Left renal pelvis (tissue), 4 donors: ENCODE measurements around the gene EEIG1. TPM values are rescaled to one million over a fixed set of nuclear protein-coding genes. Genes with fewer than 3 reads are reported as not detected.

Source experiments
- DNase-seq, 4 donors: peaks; one replicate each; pipeline ENCODE4 v3.0.0-alpha.2; 2013; ENCODE audit warnings: low read depth in 4 of 4, low spot score in 3 of 4
- polyA plus RNA-seq, 4 donors: library from polyadenylated mRNA; unstranded; fragments of 120-200 nt; gene quantifications; one replicate each; pipeline ENCODE4 v1.2.1, GENCODE V29; 2013; ENCODE audit not compliant: insufficient read length in 4 of 4

Gene EEIG1
- polyA plus RNA-seq, 4 donors: 32.3 to 45.6 (median 36.8) TPM

DNA sequence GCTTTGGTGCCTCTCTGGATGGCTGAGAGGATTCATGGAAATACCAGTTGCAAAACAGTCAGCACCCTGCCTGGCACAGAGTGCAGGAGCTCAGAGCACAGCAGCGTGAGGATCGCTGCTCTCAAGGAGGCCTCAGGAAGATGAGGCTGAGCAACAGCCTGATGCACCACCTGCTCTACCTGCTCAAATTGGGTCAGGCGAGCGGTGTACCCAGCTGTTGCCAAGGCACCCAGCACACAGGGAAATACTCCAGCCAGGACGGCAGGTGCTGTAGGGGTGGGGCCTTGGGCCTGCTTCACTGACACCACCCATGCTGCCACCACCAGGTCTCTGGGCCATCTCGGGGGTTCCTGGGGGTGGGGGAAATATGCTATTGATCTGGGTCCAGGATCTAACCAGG, 4.3 kb downstream of the EEIG1 start:
- DNase-seq: no peak

- no peak for DNase-seq
Measured at GRCh38 chr9:127975376-127976315, 5.1 kb downstream of the EEIG1 start.

GRCh38 chr9:127974769-127975261, 6.0 kb downstream of the EEIG1 start:
- no peak for DNase-seq

GRCh38 chr9:127974001-127974768, 6.6 kb downstream of the EEIG1 start:
- DNase-seq: no peak

DNA sequence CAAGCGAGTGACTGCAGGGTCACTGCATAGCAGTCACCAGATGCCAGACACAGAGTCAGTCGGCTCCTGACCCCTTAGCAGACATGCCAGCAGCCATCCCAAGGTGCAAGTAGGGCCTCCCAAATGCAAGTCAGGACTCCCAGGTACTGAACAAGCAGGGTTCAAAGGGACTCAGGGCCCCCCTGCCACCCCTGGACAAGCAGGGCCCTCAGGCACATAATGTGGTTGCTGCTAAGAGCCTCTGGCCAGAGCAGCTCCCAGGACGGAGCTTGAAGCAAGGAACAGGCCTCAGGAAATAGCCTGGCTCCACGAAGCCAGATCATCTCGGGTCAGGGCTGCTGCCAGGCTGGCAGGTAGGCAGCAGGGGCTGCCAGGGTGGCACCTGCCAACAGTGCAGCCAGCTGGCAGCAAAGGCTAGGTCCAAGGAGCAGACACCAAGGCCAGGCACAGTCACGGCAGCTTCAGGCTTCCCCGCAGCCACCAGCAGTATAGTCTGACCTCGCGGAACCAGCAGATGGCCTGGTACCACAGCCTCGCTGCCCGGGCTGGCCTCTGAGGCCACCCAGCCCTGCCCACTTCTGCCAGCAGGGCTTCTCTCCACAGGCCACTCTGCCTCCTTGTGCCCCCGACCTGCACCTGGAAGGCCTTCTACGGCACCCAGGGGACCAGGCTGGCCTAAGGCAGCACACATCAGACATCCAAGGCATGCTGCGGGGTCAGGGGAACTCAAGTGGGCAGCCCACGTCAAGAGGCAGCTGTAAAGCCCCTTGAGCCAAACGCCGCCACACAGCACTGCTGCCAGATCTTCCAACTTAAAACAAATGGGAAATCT, 7.4 kb downstream of the EEIG1 start:
- DNase-seq: no peak

DNA sequence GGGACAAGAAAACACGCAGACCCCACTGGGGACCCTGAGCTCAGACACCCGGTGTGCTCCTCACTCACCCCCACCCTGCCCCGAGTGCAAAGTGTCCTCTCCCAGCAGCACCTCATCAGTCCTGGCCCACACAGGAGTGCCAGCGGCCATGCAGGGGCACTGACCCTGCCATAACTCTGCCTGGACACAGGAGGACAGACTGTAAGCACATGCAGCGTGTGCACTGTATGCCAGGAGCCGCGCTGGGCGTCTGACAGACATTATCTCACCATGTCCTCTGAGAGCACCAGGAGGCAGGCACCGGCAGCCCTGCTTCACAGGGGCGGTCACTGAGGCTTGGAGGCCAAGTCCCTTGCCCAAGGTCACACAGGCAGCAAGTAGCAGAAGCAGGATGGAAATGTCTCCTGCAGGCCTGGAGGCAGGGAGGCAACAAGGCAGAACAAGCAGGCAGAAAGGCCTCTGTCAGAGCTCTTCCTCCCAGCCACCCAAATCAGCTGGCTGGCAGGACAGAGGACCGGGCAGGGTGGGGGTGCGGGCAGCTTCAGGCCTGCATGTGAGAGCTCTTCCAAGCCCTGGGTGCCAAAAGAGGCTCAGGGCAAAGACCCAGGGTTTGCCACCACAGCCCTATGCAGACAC, 8.4 kb downstream of the EEIG1 start:
- no peak for DNase-seq

- DNase-seq: no peak
Measured at GRCh38 chr9:127971357-127972235, 9.2 kb downstream of the EEIG1 start.

DNA sequence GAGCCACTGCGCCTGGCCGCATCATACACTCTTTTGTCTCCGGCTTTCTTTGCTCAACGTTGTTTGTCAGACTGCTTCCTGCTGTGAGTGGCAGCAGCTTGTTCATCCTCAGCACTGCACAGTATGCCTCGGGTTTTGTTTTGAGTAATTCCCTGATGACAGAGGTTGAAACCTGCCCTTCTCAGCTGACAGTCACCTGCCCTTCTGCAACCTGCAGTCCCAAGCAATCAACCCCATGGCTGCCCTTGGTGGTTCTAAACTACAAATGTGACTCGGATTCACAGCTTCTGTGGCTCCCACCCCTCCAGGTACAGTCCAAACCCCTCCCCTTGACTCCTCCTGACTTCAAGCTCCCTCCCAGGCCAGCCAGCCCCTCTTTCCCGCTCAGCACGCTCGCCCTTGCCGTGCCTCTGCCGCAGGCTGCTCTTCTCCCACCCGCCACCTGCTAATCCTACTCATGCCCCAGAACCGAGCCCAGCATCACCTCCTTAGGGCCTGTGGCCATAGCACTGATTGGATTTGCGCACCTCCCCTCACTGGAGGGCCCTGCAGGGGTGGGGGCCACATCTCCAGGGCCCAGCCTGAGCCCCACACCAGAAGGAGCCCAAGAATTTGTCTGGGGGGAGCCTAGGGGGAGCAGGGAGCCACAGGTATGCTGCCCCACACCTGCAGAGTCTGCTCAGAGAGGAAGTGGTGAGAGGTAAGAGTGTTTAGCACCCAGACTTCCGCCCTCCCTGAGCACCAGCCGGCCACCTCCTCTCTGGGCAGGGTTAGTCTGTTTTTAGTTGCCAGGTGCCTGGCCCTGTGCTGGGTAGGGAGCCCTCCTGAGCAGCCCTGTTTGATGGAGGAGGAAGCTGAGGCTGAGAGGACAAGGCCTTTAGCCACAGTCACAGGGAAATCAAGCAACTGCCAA, 10.1 kb downstream of the EEIG1 start:
- DNase-seq: no peak

DNA sequence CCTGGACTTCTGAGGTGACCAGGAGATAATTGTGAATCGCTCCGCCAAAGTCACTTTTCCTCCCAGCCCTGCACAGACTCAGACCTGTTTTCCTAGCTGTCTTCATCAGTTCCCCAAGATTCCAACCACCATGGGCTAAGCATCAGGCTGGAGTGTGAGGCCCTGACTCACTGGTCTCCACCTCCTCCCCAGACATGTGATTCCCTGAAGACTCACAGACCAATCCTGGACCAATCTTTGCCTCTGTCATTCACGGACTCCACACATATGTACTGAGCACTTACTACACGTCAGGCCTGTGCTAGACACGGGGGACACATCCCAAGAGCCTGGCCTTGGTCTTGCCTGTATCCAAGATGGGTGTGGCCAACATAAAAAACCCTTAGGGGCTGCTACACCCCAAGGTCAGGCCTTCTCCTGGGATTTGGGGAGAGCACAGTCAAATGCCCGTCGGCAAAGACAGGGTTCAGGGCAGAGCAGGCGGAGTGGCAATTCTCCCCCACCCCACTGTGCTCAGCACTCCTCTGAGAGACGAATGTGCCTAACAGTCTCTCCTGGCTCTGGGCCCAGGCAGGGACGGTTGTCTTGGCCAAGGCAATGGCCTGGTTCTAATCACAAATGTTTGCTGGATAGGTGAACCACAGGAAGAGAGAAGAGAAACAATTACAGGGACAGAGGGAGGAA, 11.9 kb downstream of the EEIG1 start:
- no peak for DNase-seq

DNA sequence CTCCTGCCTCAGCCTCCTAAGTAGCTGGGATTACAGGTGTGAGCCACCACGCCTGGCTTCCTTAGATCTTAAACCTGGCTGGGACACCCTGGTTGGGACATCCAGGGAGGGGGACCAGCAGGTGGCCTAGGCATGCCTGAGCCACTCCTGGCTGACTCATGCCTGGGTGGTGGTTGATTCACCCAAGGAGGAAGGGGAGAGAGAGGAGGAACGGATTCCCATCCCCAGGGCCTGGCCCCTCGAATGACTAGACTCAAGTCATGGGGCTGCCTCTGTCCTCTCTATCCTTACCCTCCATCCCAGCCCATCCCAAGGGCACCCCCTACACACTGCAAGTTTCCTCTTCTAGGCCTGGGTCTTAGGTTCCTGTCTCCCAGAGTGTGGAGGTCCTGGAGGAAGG, 12.7 kb downstream of the EEIG1 start:
- no peak for DNase-seq

GRCh38 chr9:127967151-127967809, 13.5 kb downstream of the EEIG1 start:
- no peak for DNase-seq

- no peak for DNase-seq
Measured at GRCh38 chr9:127966416-127967150, 14.2 kb downstream of the EEIG1 start.

GRCh38 chr9:127965953-127966352, 14.8 kb downstream of the EEIG1 start:
- DNase-seq: no peak

GRCh38 chr9:127963359-127964064, 17.3 kb downstream of the EEIG1 start:
- DNase-seq: no peak

DNA sequence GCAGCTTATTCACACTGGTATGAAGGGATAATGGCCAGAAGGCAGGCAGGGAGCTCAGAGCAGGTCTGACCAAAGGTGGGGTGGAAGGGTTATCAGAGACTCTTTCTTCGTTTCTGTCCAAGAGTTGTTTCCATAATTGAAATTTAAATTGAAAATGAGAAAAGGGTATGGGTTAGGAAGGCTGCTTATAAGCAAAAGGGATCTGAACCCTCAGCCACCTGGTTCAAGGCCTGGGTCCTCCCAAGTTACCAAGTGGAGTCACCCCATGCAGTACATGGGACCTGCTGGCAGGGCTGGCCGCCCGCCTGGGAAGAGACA, 17.8 kb downstream of the EEIG1 start:
- DNase-seq: no peak

DNA sequence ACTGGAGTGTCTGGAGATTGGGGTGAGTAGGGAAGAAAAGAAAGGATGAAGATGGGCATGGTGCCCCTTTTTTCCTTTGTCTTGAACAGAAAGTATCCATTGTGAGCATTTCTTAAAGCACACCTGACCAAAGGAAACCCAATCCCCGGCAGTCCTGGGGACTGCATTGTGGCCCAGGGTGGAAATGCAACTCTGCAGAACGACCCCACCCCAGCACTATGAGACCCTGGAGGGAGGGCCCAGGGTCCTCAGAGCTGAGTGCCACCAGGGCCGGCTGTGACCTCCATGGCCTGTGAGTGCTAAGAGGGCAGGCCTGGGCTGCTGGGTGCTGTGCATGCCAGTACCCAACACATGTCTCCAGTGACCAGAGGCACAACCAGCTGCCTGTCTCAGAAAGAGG, 18.5 kb downstream of the EEIG1 start:
- no peak for DNase-seq
